ENCODE measurements around the gene LRRC7.

DNA sequence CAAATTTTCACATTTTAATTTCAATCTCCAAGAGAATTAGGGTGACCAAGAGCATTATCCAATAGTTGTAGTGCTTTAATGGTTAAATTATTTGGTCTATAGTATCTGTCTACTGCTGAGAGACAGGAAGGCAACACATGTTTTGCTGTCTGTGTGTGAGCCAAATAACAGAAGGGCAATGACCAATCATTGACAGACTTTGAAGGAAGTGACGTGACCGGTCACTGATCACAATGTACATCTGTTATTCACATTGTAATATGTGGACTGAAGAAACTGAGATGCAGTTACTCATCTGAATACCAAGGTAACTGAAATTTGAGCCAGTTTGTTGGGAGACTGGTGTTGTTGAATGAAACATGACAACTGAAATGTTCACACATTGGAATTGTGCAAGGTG, 440.9 kb downstream of the LRRC7 start:
- TF ChIP-seq CTCF (IDR thresholded peaks at IDR 0.05; ENCODE audit: borderline replicate concordance, extremely low read depth, low read length, poor library complexity, severe bottlenecking) (no peak), EZH2 (IDR thresholded peaks at IDR 0.05; ENCODE audit: borderline replicate concordance, low read depth, low read length, severe bottlenecking) (no peak)

Data from DND-41 (cell line).